ENCODE results near the gene CD7. TPM values are rescaled to one million over a fixed set of nuclear protein-coding genes. Genes with fewer than 3 reads are reported as not detected.

The CD7 gene
- total and polyA plus RNA-seq, 9 of the 15 experiments (the other 6 are each of a cell fraction or from before 2014, with no cell fraction given): 0.21 to 0.35 TPM; not detected in 7

- Histone ChIP-seq H3K9ac (ENCODE audit: insufficient read depth in 1 of 2, low read depth in 2 of 2, low read length in 2 of 2) (peak overlapping the region in 1 of 2 experiments; percentile 70; a peak in 2 of 4 replicates), H3K4me1 (replicated peaks in 1 of 2; ENCODE audit: control insufficient read depth in 2 of 2, insufficient read depth in 2 of 2, low read length in 2 of 2) (peaks cover 45 to 77% of the 10 kb centered on the region in 2 experiments)
- BruUV-seq (replicated peaks): no TSS peak
- TF ChIP-seq CCAR2 (IDR thresholded peaks at IDR 0.05; ENCODE audit: low read depth, low read length): no peak
- TF ChIP-seq IRF1 (CRISPR knock-in tag; IDR thresholded peaks at IDR 0.05; ENCODE audit: borderline replicate concordance): no peak
- TF ChIP-seq ZBTB2 (IDR thresholded peaks at IDR 0.05): no peak
- TF ChIP-seq ZNF830 (CRISPR knock-in tag; IDR thresholded peaks at IDR 0.05): no peak
- TF ChIP-seq KHSRP (IDR thresholded peaks at IDR 0.05): no peak
- TF ChIP-seq RBM25 (IDR thresholded peaks at IDR 0.05; ENCODE audit: low read depth, low read length, severe bottlenecking): no peak
- no peak for TF ChIP-seq ATF6 (CRISPR knock-in tag; IDR thresholded peaks at IDR 0.05)
- TF ChIP-seq ZFP30 (CRISPR knock-in tag; IDR thresholded peaks at IDR 0.05; ENCODE audit: borderline replicate concordance): no peak
- TF ChIP-seq ZNF518B (CRISPR knock-in tag; IDR thresholded peaks at IDR 0.05): no peak
- TF ChIP-seq DDX20 (tag; IDR thresholded peaks at IDR 0.05; ENCODE audit: low read depth): no peak
- no peak for TF ChIP-seq FUS (optimal IDR thresholded peaks at IDR 0.05; ENCODE audit: low read depth, low read length)
- TF ChIP-seq GMEB1 (CRISPR knock-in tag; IDR thresholded peaks at IDR 0.05): no peak
- TF ChIP-seq ZNF197 (CRISPR knock-in tag; IDR thresholded peaks at IDR 0.05; ENCODE audit: low read depth): no peak
- no peak for TF ChIP-seq ZNF124 (CRISPR knock-in tag; IDR thresholded peaks at IDR 0.05)
Observed at GRCh38 chr17:82302568-82302963, 14.8 kb downstream of the CD7 start.

More at GRCh38 chr17:82302568-82302963, 14.8 kb downstream of the CD7 start:
- no peaks in the 10 kb centered on the region for H3K9me1 ChIP-seq (ENCODE audit: control insufficient read depth, insufficient read depth, low read length)
- no peak overlapping the region for H3K27ac ChIP-seq (ENCODE audit: extremely low read depth, low read depth, low read length)
- in situ Hi-C loops (cut with MboI) (no loop called here), intact Hi-C loops (cut with micrococcal nuclease) (no loop called here)
- no peaks in the 10 kb centered on the region for H3K27me3 ChIP-seq (ENCODE audit: control insufficient read depth in 2 of 2, insufficient read depth in 2 of 2, low read length in 2 of 2)
- CTCF ChIA-PET (ENCODE audit: low intra/inter-chr PET ratio): no interaction called here
- WGBS (ENCODE audit: insufficient coverage, low coverage, missing lambda C conversion rate): 84% methylated on average over 10 of the region's 15 CpGs
- no peaks in the 10 kb centered on the region for H4K20me1 ChIP-seq (replicated peaks; ENCODE audit: control insufficient read depth, insufficient read depth, low read length)
- POLR2A ChIA-PET: interaction anchor here (0.5 to 1.7 kb wide), 4 partner anchors 11 to 43 kb away, joined by 3 to 5 read pairs (median 4); no protein-coding TSS in a partner anchor
- H3K4me2 ChIP-seq (ENCODE audit: insufficient read depth, low read length): no peak overlapping the region
- FAIRE-seq (no peak), DNase-seq (ENCODE audit: extremely low read depth in 1 of 4, low spot score in 3 of 4) (no peak), ATAC-seq (no peak)
- H3K9me3 ChIP-seq (replicated peaks; ENCODE audit: control insufficient read depth, insufficient read depth, low read depth, low read length): no peaks in the 10 kb centered on the region
- H3K4me3 ChIP-seq: no peak overlapping the region
- H2AFZ ChIP-seq (ENCODE audit: low read depth, low read length): peak overlapping the region; percentile 54; the same call in 1 of the 2 replicates
- H3K36me3 ChIP-seq (ENCODE audit: control insufficient read depth, insufficient read depth, low read length): no peaks in the 10 kb centered on the region
- no peaks in the 10 kb centered on the region for H3K79me2 ChIP-seq (ENCODE audit: control insufficient read depth, insufficient read depth, low read length)

Measured in K562 (cell line).